ENCODE results near the gene TRPC3. TPM values are rescaled to one million over a fixed set of nuclear protein-coding genes. Genes with fewer than 3 reads are reported as not detected.
A peak's percentile ranks its signal among the peaks of the same experiment; 100 is the strongest.

Gene TRPC3
- total RNA-seq, 2 experiments from 2014 or later = not detected

GRCh38 chr4:121950212-121950679 is 1.6 kb downstream of the TRPC3 start:
- no peak overlapping the region for H3K27ac Mint-ChIP-seq
- intact Hi-C loops (cut with DNase I, micrococcal nuclease) = loop anchor here (1.0 to 10.0 kb wide), 7 partner anchors 195 to 775 kb away; partner anchors contain the start of gene BLTP1 (in 1 of the 2)
- H3K27me3 ChIP-seq (ENCODE audit: control insufficient read depth in 1 of 2, insufficient read depth in 2 of 2, low read length in 2 of 2) = peaks cover 10 to 28% of the 10 kb centered on the region in 2 experiments
- POLR2A ChIA-PET = no interaction called here
- peak; percentile 67 to 89 (median 80) for DNase-seq
- CTCF ChIA-PET = interaction anchor here (1.3 kb wide), 2 partner anchors 16 to 257 kb away, joined by 3 to 4 read pairs; no protein-coding TSS in a partner anchor
- peaks cover 62% of the 10 kb centered on the region for H3K27me3 Mint-ChIP-seq
- peak; percentile 81 for TF ChIP-seq CTCF (IDR thresholded peaks at IDR 0.05)
- no peaks in the 10 kb centered on the region for H3K36me3 Mint-ChIP-seq (ENCODE audit: low read depth)
- H3K9me3 ChIP-seq (ENCODE audit: control insufficient read depth in 1 of 2, insufficient read depth in 1 of 2, low read length in 2 of 2) = peaks cover 0 to 7% of the 10 kb centered on the region in 2 experiments
- H3K4me3 ChIP-seq (ENCODE audit: low read length) = peak overlapping the region; percentile 73
- no peaks in the 10 kb centered on the region for H3K36me3 ChIP-seq (ENCODE audit: insufficient read depth, low read length)
- ATAC-seq (ENCODE audit: poor library complexity) = peak; percentile 80
- H3K27ac ChIP-seq (ENCODE audit: low read depth in 1 of 2, low read length in 2 of 2) = no peak overlapping the region
- H3K9me3 Mint-ChIP-seq = no peaks in the 10 kb centered on the region
- peak overlapping the region; percentile 84 for H3K4me3 Mint-ChIP-seq
- peaks cover 16% of the 10 kb centered on the region for H3K4me1 ChIP-seq (ENCODE audit: insufficient read depth, low read length)
- H3K4me1 Mint-ChIP-seq (ENCODE audit: low read depth) = peaks cover 9% of the 10 kb centered on the region

GRCh38 chr4:121946644-121947043 is 5.2 kb downstream of the TRPC3 start:
- ATAC-seq (ENCODE audit: poor library complexity) (no peak), DNase-seq (no peak)
- Mint-ChIP-seq H3K27me3 (peaks cover 69% of the 10 kb centered on the region), H3K4me1 (ENCODE audit: low read depth) (no peaks in the 10 kb centered on the region), H3K36me3 (ENCODE audit: low read depth) (no peaks in the 10 kb centered on the region), H3K27ac (no peak overlapping the region), H3K9me3 (no peaks in the 10 kb centered on the region), H3K4me3 (no peak overlapping the region)
- H3K36me3 ChIP-seq (ENCODE audit: insufficient read depth, low read length) = no peaks in the 10 kb centered on the region
- peaks cover 10 to 31% of the 10 kb centered on the region in 2 experiments for H3K27me3 ChIP-seq (ENCODE audit: control insufficient read depth in 1 of 2, insufficient read depth in 2 of 2, low read length in 2 of 2)
- intact Hi-C loops (cut with DNase I, micrococcal nuclease) = loop anchor here in 1 of 2 experiments (10.0 kb wide), 1 partner anchor 508 kb away; the partner anchor contains the start of gene IL2
- no peak overlapping the region for H3K4me3 ChIP-seq (ENCODE audit: low read length)
- no peak overlapping the region for H3K27ac ChIP-seq (ENCODE audit: low read depth in 1 of 2, low read length in 2 of 2)
- peaks cover 13% of the 10 kb centered on the region for H3K4me1 ChIP-seq (ENCODE audit: insufficient read depth, low read length)
- CTCF ChIA-PET = no interaction called here
- no peak for TF ChIP-seq CTCF (IDR thresholded peaks at IDR 0.05)
- POLR2A ChIA-PET = no interaction called here
- peaks cover 0 to 7% of the 10 kb centered on the region in 2 experiments for H3K9me3 ChIP-seq (ENCODE audit: control insufficient read depth in 1 of 2, insufficient read depth in 1 of 2, low read length in 2 of 2)

GRCh38 chr4:121943941-121944340 is 7.9 kb downstream of the TRPC3 start:
- ATAC-seq (ENCODE audit: poor library complexity) (peak; percentile 44), DNase-seq (peak in 2 of 14 experiments; percentile 12 to 25)
- Histone ChIP-seq H3K27me3 (ENCODE audit: control insufficient read depth in 1 of 2, insufficient read depth in 2 of 2, low read length in 2 of 2) (peaks cover 0 to 29% of the 10 kb centered on the region in 2 experiments), H3K4me1 (ENCODE audit: insufficient read depth, low read length) (peaks cover under 1% of the 10 kb centered on the region), H3K27ac (ENCODE audit: low read depth in 1 of 2, low read length in 2 of 2) (no peak overlapping the region), H3K4me3 (ENCODE audit: low read length) (no peak overlapping the region), H3K36me3 (ENCODE audit: insufficient read depth, low read length) (no peaks in the 10 kb centered on the region), H3K9me3 (ENCODE audit: control insufficient read depth in 1 of 2, insufficient read depth in 1 of 2, low read length in 2 of 2) (no peaks in the 10 kb centered on the region)
- ChIA-PET CTCF (no interaction called here), POLR2A (no interaction called here)
- no peak for TF ChIP-seq CTCF (IDR thresholded peaks at IDR 0.05)
- H3K27me3 Mint-ChIP-seq = peaks cover 75% of the 10 kb centered on the region
- no peak overlapping the region for H3K4me3 Mint-ChIP-seq
- H3K4me1 Mint-ChIP-seq (ENCODE audit: low read depth) = no peaks in the 10 kb centered on the region
- H3K36me3 Mint-ChIP-seq (ENCODE audit: low read depth) = no peaks in the 10 kb centered on the region
- intact Hi-C loops (cut with DNase I, micrococcal nuclease) = loop anchor here in 1 of 2 experiments (10.0 kb wide), 1 partner anchor 511 kb away; the partner anchor contains the start of gene IL2
- H3K9me3 Mint-ChIP-seq = no peaks in the 10 kb centered on the region
- no peak overlapping the region for H3K27ac Mint-ChIP-seq

Data from CD4-positive, alpha-beta T cell (primary cell).